SK-N-SH treated with all-trans-retinoic acid at 6 μM for 48 hours (cell line): Measurements from ENCODE around the gene BACH2.

Experiments
- ATAC-seq: fragments of 200-7000 bp; cut with Tn5 transposase; 3 replicates; pipeline ENCODE4 v1.9.1; 2020; ENCODE audit warnings: mild to moderate bottlenecking, moderate library complexity
- ARNTL ChIP-seq: fragments of 450-650 bp; formaldehyde crosslinking; IDR thresholded peaks from 2 replicates; pipeline ENCODE4 v1.5.0; 2020; ENCODE audit warnings: low read depth, mild to moderate bottlenecking, moderate library complexity, borderline replicate concordance
- BACH2 ChIP-seq: fragments of 250-450 bp; sonication (Bioruptor Pico); IDR thresholded peaks from 2 replicates; pipeline ENCODE4 v1.9.0; 2021; ENCODE audit warnings: mild to moderate bottlenecking, borderline replicate concordance
- CSDC2 ChIP-seq: fragments of 250-450 bp; sonication (Bioruptor Pico); IDR thresholded peaks from 2 replicates; pipeline ENCODE4 v1.5.0; 2020; ENCODE audit warnings: mild to moderate bottlenecking, moderate library complexity
- ESRRG ChIP-seq: fragments of 250-450 bp; sonication (Bioruptor Pico); IDR thresholded peaks from 2 replicates; pipeline ENCODE4 v1.6.1; 2021; ENCODE audit warnings: mild to moderate bottlenecking
- ISL1 ChIP-seq: fragments of 250-450 bp; sonication (Bioruptor Pico); IDR thresholded peaks from 2 replicates; pipeline ENCODE4 v2.1.2; 2022; ENCODE audit warnings: mild to moderate bottlenecking, moderate library complexity
- PATZ1 ChIP-seq: fragments of 250-450 bp; sonication (Bioruptor Pico); IDR thresholded peaks from 2 replicates; pipeline ENCODE4 v1.8.0; 2020; ENCODE audit warnings: mild to moderate bottlenecking, moderate library complexity, borderline replicate concordance
- PPARA ChIP-seq: fragments of 250-450 bp; sonication (Bioruptor Pico); IDR thresholded peaks from 2 replicates; pipeline ENCODE4 v1.5.0; 2020; ENCODE audit warnings: mild to moderate bottlenecking, borderline replicate concordance
- RARB ChIP-seq: fragments of 250-450 bp; sonication (Bioruptor Pico); IDR thresholded peaks from 2 replicates; pipeline ENCODE4 v1.8.0; 2021; ENCODE audit warnings: mild to moderate bottlenecking, moderate library complexity
- SNAI2 ChIP-seq: fragments of 250-450 bp; sonication (Bioruptor Pico); IDR thresholded peaks from 2 replicates; pipeline ENCODE4 v1.5.0; 2020; ENCODE audit warnings: mild to moderate bottlenecking, moderate library complexity
- TCF4 ChIP-seq: fragments of 250-450 bp; sonication (Bioruptor Pico); IDR thresholded peaks from 2 replicates; pipeline ENCODE4 v1.8.0; 2021; ENCODE audit warnings: mild to moderate bottlenecking, moderate library complexity, borderline replicate concordance
- TOX ChIP-seq: fragments of 250-450 bp; sonication (Bioruptor Pico); IDR thresholded peaks from 2 replicates; pipeline ENCODE4 v1.8.0; 2021; ENCODE audit warnings: mild to moderate bottlenecking, moderate library complexity, borderline replicate concordance
- ZFP30 ChIP-seq: fragments of 450-650 bp; formaldehyde crosslinking; IDR thresholded peaks from 2 replicates; pipeline ENCODE4 v1.5.0; 2022; ENCODE audit warnings: mild to moderate bottlenecking, moderate library complexity
- ZNF565 ChIP-seq: fragments of 450-650 bp; formaldehyde crosslinking; conservative IDR thresholded peaks from 2 replicates; pipeline ENCODE4 v1.5.0; 2020; ENCODE audit warnings: low read depth, mild to moderate bottlenecking, moderate library complexity
- ZNF70 ChIP-seq: fragments of 450-650 bp; formaldehyde crosslinking; IDR thresholded peaks from 2 replicates; pipeline ENCODE4 v1.5.0; 2020; ENCODE audit warnings: mild to moderate bottlenecking, moderate library complexity
- TF ChIP-seq, protein P1 (sequence below): fragments of 250-450 bp; sonication (Bioruptor Pico); IDR thresholded peaks from 2 replicates; pipeline ENCODE4 v1.8.0; 2021; ENCODE audit warnings: low read depth, mild to moderate bottlenecking, moderate library complexity, borderline replicate concordance
- TF ChIP-seq, protein P2 (sequence below): fragments of 250-450 bp; sonication (Bioruptor Pico); IDR thresholded peaks from 2 replicates; pipeline ENCODE4 v1.5.1; 2020; ENCODE audit warnings: low read depth, mild to moderate bottlenecking, moderate library complexity

Gene BACH2

DNA sequence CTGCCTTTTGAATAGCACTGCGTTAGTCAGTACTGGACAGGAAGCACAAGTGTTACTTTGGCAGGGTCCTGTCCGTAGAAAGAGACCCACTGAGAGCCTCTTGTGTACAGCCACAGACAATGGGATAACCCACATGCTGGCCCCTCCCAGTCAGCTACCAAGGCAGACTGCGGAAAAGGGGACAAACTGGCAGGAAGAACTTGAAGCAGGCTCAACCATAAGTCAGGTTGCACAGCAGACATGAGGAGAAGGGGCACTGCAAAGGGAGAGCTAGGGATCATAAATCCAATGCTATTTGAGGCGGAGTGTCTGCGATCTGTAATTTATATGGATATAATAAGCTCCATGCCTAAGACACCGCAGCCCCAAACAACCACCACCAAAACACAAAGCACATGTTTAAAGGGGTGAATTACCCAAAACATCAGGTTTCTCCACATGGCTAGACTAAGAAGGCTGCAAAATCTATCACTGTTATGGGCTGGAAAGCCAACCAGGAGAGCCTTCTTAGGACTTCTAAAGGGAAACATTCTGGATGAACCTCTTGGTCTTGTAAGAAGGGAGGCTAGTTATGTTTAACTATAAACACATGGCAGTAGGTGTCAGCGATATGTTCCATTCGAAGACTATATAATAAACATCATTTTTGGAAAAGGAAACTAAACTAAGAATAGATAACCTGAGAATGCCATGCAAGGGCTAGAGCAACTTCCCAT, 141.7 kb downstream of the BACH2 start:
- no peak for TF ChIP-seq ARNTL (CRISPR knock-in tag)
- no peak for TF ChIP-seq RARB
- TF ChIP-seq ZNF70 (CRISPR knock-in tag): no peak
- TF ChIP-seq TCF4 (CRISPR knock-in tag): no peak
- no peak for TF ChIP-seq ISL1 (CRISPR knock-in tag)
- TF ChIP-seq TOX (CRISPR knock-in tag): no peak
- TF ChIP-seq CSDC2: no peak
- TF ChIP-seq PPARA (CRISPR knock-in tag): no peak
- no peak for TF ChIP-seq PATZ1 (CRISPR knock-in tag)
- TF ChIP-seq ZNF565 (CRISPR knock-in tag): no peak
- TF ChIP-seq, protein P1, sequence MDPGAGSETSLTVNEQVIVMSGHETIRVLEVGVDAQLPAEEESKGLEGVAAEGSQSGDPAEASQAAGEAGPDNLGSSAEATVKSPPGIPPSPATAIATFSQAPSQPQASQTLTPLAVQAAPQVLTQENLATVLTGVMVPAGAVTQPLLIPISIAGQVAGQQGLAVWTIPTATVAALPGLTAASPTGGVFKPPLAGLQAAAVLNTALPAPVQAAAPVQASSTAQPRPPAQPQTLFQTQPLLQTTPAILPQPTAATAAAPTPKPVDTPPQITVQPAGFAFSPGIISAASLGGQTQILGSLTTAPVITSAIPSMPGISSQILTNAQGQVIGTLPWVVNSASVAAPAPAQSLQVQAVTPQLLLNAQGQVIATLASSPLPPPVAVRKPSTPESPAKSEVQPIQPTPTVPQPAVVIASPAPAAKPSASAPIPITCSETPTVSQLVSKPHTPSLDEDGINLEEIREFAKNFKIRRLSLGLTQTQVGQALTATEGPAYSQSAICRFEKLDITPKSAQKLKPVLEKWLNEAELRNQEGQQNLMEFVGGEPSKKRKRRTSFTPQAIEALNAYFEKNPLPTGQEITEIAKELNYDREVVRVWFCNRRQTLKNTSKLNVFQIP: no peak
- ATAC-seq: no peak

GRCh38 chr6:90151576-90152422, 144.8 kb downstream of the BACH2 start:
- no peak for ATAC-seq
- TF ChIP-seq ISL1 (CRISPR knock-in tag): peak; percentile 12; the same call in 1 of the 2 replicates
- TF ChIP-seq, protein P2, sequence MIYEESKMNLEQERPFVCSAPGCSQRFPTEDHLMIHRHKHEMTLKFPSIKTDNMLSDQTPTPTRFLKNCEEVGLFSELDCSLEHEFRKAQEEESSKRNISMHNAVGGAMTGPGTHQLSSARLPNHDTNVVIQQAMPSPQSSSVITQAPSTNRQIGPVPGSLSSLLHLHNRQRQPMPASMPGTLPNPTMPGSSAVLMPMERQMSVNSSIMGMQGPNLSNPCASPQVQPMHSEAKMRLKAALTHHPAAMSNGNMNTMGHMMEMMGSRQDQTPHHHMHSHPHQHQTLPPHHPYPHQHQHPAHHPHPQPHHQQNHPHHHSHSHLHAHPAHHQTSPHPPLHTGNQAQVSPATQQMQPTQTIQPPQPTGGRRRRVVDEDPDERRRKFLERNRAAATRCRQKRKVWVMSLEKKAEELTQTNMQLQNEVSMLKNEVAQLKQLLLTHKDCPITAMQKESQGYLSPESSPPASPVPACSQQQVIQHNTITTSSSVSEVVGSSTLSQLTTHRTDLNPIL (CRISPR knock-in tag): peak; percentile 19; the same call in 1 of the 2 replicates
- TF ChIP-seq, protein P1: no peak

GRCh38 chr6:90149280-90149679, 147.4 kb downstream of the BACH2 start:
- TF ChIP-seq ZNF70 (CRISPR knock-in tag) (no peak), ESRRG (CRISPR knock-in tag) (no peak), ZFP30 (no peak), SNAI2 (CRISPR knock-in tag) (no peak), ARNTL (CRISPR knock-in tag) (no peak), PPARA (CRISPR knock-in tag) (no peak), PATZ1 (CRISPR knock-in tag) (no peak), BACH2 (no peak), TOX (CRISPR knock-in tag) (no peak)
- TF ChIP-seq, protein P1: no peak
- ATAC-seq: no peak
